ENCODE results near the gene SPNS2.

GRCh38 chr17:4584101-4584916 is 85.6 kb downstream of the SPNS2 start, which contains the start of gene SMTNL2:
- peak in 1 of 3 donors; percentile 27 for TF ChIP-seq CTCF (IDR thresholded peaks at IDR 0.05)
- no peak for TF ChIP-seq POLR2A (IDR thresholded peaks at IDR 0.05)
